ENCODE results near the gene EIF4A2. TPM values are rescaled to one million over a fixed set of nuclear protein-coding genes. Genes with fewer than 3 reads are reported as not detected.

The EIF4A2 gene
- total and polyA plus RNA-seq, 9 of the 15 experiments (the other 6 are each of a cell fraction or from before 2014, with no cell fraction given), result 307 to 754 (median 435) TPM

GRCh38 chr3:186790261-186790981 lies 7.0 kb downstream of the EIF4A2 start (continued):
- TF ChIP-seq ZNF609 (CRISPR knock-in tag; IDR thresholded peaks at IDR 0.05; ENCODE audit: borderline replicate concordance) (no peak), ZBTB26 (CRISPR knock-in tag; IDR thresholded peaks at IDR 0.05) (0 out of 2 replicates have a peak, but pooled peaks have one; percentile 54), ZNF592 (IDR thresholded peaks at IDR 0.05) (0 out of 2 replicates have a peak, but pooled peaks have one; percentile 30)

Measured in K562 (cell line).